GM21381 (cell line): ENCODE measurements around the gene TNIK.
"Not testable (repeated sequence)": the region's sequence is repeated elsewhere in the genome, so short reads cannot be mapped to it uniquely, and the experiment has no call there.

ENCODE experiments used
- ATAC-seq: cut with Tn5 transposase; IDR thresholded peaks from one replicate; pipeline ENCODE4 v1.9.1; 2021; ENCODE audit warnings: mild to moderate bottlenecking, moderate library complexity; ENCODE audit not compliant: unreplicated experiment

TNIK gene

GRCh38 chr3:171317171-171317570 is 143.0 kb downstream of the TNIK start:
- ATAC-seq = no peak

GRCh38 chr3:171315919-171316318 is 144.3 kb downstream of the TNIK start:
- ATAC-seq = no peak

GRCh38 chr3:171315101-171315500 is 145.1 kb downstream of the TNIK start:
- no peak for ATAC-seq

- no peak for ATAC-seq
Observed at GRCh38 chr3:171314341-171314740, 145.9 kb downstream of the TNIK start.

- ATAC-seq = no peak
Observed at GRCh38 chr3:171313702-171314101, 146.5 kb downstream of the TNIK start.

GRCh38 chr3:171312741-171313140 is 147.5 kb downstream of the TNIK start:
- ATAC-seq = no peak

- no peak for ATAC-seq
Observed at GRCh38 chr3:171311784-171312183, 148.4 kb downstream of the TNIK start.

- ATAC-seq = no peak
Observed at GRCh38 chr3:171309906-171310359, 150.3 kb downstream of the TNIK start.

- ATAC-seq = no peak
Observed at GRCh38 chr3:171307988-171308387, 152.2 kb downstream of the TNIK start.

- ATAC-seq = no peak
Observed at GRCh38 chr3:171307046-171307585, 153.1 kb downstream of the TNIK start.

GRCh38 chr3:171306631-171307030 is 153.6 kb downstream of the TNIK start:
- no peak for ATAC-seq

- ATAC-seq = not testable (repeated sequence)
Observed at GRCh38 chr3:171305823-171306222, 154.4 kb downstream of the TNIK start.

- ATAC-seq = not testable (repeated sequence)
Observed at GRCh38 chr3:171304498-171304897, 155.7 kb downstream of the TNIK start.

GRCh38 chr3:171304017-171304416 is 156.2 kb downstream of the TNIK start:
- not testable (repeated sequence) for ATAC-seq

- ATAC-seq = no peak
Observed at GRCh38 chr3:171301998-171302397, 158.2 kb downstream of the TNIK start.

- ATAC-seq = no peak
Observed at GRCh38 chr3:171301002-171301401, 159.2 kb downstream of the TNIK start.

GRCh38 chr3:171297951-171298350 is 162.3 kb downstream of the TNIK start:
- no peak for ATAC-seq

- no peak for ATAC-seq
Observed at GRCh38 chr3:171297207-171297606, 163.0 kb downstream of the TNIK start.

- no peak for ATAC-seq
Observed at GRCh38 chr3:171295484-171296373, 164.5 kb downstream of the TNIK start.

GRCh38 chr3:171293142-171293782 is 166.9 kb downstream of the TNIK start:
- peak; percentile 69 for ATAC-seq

- no peak for ATAC-seq
Observed at GRCh38 chr3:171290680-171291079, 169.5 kb downstream of the TNIK start.

GRCh38 chr3:171289291-171289690 is 170.9 kb downstream of the TNIK start:
- no peak for ATAC-seq
